Measurements from ENCODE around the gene LRFN3.
"Not testable (repeated sequence)": the region's sequence is repeated elsewhere in the genome, so short reads cannot be mapped to it uniquely, and the experiment has no call there.

Gene LRFN3

DNA sequence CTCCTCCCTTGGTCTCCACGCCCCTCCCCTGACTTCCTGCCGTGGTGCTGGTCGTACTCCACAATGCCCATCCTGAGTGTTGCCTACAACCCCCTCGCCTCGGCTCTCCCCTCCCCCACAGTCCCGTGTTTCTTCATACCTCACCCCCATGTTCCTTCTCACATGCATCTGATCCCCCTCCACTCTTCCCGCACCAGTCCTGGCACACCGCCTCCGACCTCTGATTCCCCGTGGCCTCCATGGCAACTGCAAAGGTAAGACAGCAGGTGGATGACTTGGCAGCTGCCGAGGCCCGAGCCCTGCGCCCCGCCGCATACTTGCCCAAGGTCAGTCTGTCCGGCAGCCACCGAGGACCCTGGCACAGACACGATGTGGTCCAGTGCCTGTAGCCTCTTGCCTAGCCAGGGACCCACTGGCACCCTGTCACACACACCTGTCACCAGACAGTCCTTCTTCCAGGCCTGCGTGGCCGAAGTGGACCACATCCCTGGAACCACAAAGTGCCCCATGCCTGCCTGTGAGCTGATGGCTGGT is 42.7 kb downstream of the LRFN3 start:
- no peak for DNase-seq

DNA sequence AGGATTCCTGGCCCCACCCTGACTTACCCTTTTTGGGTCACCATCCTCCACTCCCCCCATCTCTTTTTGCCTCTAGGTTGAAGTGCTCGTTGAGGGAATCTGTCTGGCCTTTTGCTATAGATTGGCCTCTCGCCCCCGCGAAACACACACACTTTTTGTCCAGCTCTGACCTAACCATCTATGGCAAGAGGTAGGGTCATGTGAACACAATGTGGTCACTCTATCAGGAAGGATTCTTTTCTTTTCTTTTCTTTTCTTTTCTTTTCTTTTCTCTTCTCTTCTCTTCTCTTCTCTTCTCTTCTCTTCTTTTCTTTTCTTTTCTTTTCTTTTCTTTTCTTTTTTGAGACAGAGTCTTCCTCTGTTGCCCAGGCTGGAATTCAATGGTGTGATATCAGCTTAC is 44.8 kb downstream of the LRFN3 start:
- not testable (repeated sequence) for DNase-seq

DNA sequence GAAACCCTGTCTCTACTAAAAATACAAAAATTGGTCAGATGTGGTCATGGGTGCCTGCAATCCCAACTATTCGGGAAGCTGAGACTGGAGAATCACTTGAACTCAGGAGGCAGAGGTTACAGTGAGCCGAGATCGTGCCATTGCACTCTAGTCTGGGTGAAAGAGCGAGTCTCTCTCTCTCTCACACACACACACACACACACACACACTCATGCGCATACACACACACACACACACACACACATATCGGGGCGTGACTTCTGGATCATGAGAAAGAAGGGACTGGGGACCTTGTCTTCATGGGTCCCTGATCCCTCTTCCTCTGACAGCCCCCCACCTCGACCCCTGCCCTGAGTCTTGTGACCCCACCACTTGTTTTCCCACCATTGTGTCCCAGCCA is 47.0 kb downstream of the LRFN3 start:
- DNase-seq: no peak

DNA sequence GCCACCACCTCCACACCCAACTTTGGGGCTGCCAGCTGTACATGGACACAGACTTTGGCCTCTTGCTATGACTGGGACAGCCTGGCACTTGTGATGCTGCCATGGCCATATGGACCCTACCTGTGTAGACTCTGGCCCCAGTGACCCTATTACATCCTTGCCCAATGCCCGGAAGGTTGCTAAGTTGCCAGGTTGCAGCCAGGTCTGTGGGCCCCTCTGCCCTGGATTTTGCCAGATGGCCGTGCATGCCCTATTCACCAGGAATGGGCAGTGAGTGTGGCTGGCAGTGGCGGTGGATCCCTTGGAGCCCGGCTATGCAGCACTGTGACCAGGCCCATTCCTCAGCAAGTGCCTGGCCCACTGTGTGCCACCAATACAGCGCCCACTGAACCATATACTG is 49.9 kb downstream of the LRFN3 start:
- no peak for DNase-seq

DNA sequence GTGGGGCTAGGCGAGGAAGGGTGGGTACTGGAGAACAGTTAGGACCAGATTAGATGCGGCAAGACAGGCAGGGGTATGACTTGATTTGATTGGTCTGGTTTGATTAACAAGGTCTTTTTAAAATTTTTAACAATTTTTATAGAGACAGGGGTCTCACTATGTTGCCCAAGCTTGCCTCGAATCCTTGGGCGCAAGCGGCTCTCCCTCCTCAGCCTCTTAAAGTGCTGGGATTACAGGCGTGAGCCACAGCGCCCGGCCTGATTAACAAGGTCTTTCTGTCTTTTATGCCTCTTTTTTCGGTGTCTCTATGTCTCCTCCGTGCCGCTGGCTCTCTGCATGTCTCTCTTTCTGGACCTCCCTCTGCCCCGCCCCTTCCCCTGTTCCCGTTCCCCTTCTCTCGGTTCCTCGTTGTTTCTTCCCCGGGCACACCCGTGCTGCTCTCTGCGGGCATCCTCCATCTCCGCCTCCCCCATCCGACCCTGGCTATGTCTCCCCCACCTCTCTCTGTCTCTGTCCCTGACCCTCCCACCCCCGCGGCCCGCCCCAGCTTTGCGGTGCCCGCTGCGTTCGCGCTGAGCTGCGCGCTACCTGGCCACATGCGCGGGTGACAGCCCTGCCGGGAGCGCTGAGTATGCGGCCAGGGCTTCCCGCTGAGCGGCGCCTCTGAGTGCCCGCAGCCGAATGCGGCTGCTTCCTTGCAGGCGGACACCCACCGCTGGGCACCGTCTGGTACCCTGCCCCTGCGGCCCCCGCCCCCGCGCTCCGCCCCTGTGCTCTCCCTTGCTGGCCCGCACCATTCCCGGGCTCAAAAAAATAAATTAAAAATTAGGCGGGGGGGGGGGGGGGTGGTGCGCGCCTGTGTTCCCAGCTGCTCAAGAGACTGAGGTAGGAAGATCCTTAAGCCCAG is 50.7 kb downstream of the LRFN3 start:
- DNase-seq: peak; percentile 33

DNA sequence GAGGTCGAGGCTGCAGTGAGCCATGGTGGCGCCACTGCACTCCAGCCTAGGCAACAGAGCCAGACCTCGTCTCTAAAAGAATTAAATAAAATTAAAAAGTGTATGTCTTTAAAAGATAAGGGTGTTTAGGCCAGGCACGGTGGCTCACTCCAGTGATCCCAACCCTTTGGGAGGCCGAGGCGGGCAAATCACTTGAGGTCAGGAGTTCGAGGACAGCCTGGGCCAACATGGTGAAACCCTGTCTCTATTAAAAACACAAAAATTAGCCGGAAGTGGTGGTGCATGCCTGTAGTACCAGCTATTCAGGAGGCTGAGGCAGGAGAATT is 51.4 kb downstream of the LRFN3 start:
- DNase-seq: no peak

DNA sequence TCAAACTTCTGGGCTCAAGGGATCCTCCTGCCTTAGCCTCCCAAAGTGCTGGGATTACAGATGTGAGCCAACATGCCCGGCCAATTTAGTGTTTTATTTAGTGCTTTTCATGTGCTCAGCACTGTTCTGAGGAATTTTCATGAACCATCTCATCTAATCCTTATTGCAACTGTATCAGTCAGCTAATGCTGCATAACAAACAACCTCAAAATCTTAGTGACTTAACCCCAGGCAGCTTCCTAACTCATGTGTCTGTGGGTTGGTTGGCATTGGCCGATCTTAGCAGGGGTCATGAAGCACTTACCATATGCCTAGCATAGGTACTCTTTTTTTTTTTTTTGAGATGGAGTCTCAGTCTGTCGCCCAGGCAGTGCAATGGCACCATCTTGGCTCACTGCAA is 52.6 kb downstream of the LRFN3 start:
- no peak for DNase-seq

DNA sequence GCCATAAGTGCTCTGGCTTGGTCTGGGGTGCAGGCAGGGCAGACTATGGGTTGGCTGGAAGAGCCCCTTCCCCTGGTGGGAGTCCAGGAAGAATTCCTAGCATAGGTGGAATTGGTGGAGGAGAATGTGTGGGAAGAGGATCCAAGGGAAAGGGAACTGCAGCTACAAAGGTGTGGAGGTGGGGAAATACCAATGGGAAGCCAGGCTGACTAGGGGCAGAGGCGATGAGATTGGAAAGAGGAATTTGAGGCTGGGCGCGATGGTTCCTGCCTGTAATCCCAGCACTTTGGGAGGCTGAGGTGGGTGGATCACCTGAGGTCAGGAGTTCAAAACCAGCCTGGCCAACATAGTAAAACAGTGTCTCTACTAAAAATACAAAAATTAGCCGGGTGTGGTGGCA is 54.0 kb downstream of the LRFN3 start:
- DNase-seq: no peak

DNA sequence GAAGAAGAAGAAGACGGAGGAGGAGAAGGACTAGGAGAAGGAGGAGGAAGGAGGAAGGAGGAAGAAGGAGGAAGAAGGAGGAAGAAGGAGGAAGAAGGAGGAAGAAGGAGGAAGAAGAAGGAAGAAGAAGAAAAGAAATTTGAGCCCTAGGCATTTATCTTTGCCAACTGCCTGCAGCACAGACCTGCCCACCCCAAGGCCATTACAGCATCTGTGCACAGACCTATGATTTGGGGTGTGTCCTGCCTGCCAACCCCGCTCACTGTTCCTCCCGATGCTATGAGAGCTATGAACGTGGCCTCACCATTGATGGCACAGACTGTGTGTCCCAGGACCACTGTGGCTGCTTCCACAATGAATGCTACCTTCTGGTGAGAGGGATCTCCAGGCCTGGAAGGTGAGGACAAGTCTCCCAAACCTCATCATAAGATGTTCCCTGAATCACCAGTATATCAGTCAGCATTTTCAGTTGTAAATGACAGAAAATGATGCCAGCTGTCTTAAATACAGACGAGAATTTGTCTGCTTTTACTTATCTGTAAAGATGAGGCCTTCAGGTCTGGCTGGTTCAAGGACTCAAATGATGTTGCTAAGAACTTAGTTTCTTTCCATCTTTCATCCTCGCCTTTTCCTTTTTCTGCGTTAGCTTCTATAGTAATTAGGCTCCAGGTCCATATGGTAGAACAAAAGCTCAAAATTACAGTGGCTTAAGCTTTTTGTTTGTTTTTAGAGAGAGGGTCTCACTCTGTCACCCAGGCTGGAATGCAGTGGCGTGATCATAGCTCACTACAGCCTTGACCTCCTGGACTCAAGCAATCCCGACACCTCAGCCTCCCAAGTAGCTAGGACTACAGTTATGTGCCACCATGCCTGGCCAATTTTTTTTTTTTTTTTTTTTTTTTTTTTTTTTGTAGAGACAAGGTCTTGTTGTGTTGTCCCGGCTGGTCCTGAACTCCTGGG is 54.9 kb downstream of the LRFN3 start:
- no peak for DNase-seq

DNA sequence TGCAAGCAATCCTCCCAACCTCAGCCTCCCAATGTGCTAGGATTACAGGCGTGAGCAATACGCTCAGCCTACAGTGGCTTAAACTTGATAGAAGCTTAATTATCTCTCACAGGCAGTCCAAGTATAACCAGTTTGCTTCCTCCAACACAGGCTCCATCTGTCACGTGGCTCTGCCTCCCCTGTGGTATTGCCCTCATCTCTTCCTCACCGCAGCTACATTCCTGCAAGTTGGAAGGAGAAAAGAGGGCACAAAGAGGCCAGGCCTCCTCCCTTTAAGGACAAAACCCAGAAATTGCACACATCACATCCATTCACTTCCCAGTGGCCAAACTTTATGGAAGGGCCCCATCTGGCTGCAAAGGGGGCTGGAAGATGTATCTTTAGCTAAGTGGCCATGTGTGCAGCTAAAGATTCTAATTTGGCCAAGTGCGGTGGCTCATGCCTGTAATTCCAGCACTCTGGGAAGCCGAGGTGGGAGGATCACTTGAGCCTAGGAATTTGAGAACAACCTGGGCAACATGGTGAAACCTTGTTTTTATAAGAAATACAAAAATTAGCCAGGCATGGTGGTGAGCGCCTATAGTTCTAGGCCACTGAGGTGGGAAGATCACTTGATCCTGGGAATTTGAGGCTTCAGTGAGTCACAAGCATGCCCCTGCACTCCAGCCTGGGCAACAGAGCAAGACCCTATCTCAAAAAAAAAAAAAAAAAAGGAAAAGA is 55.7 kb downstream of the LRFN3 start:
- DNase-seq: no peak

DNA sequence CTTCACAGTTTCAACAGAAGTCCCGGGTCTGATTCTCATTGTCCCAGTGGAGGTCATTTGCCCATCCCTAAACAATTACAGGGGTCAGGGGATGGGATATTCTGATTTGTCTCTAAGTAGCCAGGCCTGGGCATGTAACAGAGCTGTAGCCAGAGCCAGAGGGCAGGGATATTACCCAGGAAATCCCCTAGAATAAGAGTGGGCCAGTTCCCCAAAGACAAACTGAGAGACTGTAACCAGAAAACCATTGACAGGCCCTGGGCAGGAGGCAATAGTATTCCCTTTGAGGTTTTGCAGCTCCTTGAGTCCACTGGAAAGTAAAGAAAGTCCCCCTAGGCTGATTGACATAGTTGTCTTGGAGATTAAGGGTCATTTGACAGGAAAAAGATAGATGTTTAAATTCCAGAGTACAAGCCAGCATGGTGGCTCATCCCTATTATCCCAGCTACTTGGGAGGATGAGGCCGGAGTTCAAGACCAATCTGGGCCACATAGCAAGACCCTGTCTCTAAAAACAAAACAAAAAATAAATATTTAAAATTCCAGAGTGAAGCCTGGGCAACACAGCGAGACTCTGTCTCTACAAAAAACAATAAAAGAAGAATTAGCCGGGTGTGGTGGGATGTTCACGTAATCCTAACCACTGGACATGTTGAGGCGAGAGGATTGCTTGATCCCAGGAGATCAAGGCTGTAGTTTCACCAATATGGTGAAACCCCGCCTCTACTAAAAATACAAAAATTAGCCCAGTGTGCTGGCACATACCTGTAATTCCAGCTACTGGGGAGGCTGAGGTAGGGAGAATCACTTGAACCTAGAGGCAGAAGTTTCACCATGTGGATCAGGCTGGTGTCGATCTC is 57.0 kb downstream of the LRFN3 start:
- no peak for DNase-seq

DNA sequence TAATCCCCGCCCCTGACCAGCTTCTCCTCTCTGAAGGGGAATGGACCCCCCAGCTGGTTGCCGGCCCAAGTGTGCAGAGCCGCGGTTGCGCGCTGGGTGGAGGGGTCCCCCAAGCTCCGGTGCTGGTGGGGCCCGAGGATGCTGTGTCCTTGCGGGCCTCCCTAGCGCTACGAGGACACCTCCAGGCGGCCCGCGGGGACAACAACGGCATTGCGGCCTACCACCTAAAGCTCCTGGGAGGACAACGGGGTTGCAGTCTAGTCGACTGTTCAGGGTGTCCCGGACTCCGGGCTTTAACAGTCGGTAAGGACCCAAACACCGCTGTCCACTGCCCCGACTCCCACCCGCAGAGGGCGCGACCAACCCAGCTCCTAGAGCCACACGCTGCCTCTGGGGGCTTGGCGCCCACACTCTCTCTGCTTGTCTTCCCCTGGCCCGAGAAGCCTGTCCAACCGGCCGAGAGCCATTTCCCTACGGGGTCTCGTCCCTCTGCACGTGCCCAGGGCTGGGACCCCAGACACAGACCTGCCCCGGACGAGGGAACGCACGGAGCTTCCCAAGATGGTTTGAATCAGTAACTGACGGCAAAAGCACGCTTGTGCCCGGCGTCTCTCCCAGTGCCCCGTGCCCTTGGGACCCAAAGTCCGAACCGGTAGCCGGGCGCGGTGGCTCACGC is 57.9 kb downstream of the LRFN3 start:
- DNase-seq: no peak
